Osteocyte (in vitro differentiated cells): ENCODE measurements around the gene GAL3ST1. TPM values are rescaled to one million over a fixed set of nuclear protein-coding genes. Genes with fewer than 3 reads are reported as not detected.
"Not testable (repeated sequence)": the region's sequence is repeated elsewhere in the genome, so short reads cannot be mapped to it uniquely, and the experiment has no call there.

Source experiments
- DNase-seq: peaks from one replicate; pipeline ENCODE4 v3.0.0; 2021; ENCODE audit warnings: mixed read lengths; ENCODE audit not compliant: unreplicated experiment; ENCODE audit errors: extremely low spot score
- H3K27ac Mint-ChIP-seq: one replicate; pipeline ENCODE4 v1.8.0; 2021; ENCODE audit warnings: mild to moderate bottlenecking, mixed read lengths; ENCODE audit not compliant: unreplicated experiment
- H3K27me3 Mint-ChIP-seq: one replicate; pipeline ENCODE4 v1.8.0; 2021; ENCODE audit warnings: mixed read lengths; ENCODE audit not compliant: unreplicated experiment
- H3K36me3 Mint-ChIP-seq: one replicate; pipeline ENCODE4 v1.8.0; 2021; ENCODE audit warnings: mixed read lengths; ENCODE audit not compliant: unreplicated experiment
- H3K4me1 Mint-ChIP-seq: one replicate; pipeline ENCODE4 v1.8.0; 2021; ENCODE audit warnings: mixed read lengths; ENCODE audit not compliant: unreplicated experiment
- H3K4me3 Mint-ChIP-seq: one replicate; pipeline ENCODE4 v1.8.0; 2021; ENCODE audit warnings: mild to moderate bottlenecking, moderate library complexity, mixed read lengths; ENCODE audit not compliant: unreplicated experiment
- H3K9me3 Mint-ChIP-seq: one replicate; pipeline ENCODE4 v1.8.0; 2021; ENCODE audit warnings: mixed read lengths; ENCODE audit not compliant: unreplicated experiment
- total RNA-seq: library from RNA; stranded (reverse); gene quantifications from 2 replicates; pipeline ENCODE4 v1.2.1, GENCODE V29; 2021
- TF ChIP-seq, protein P1 (sequence below): fragments of 200-600 bp; sonication (generic); IDR thresholded peaks from 2 replicates; pipeline ENCODE4 v1.5.0; 2021; ENCODE audit warnings: antibody characterized with exemption, mild to moderate bottlenecking, moderate library complexity

The GAL3ST1 gene
- total RNA-seq, 1 donor from 2014 or later, result 0.46 TPM

DNA sequence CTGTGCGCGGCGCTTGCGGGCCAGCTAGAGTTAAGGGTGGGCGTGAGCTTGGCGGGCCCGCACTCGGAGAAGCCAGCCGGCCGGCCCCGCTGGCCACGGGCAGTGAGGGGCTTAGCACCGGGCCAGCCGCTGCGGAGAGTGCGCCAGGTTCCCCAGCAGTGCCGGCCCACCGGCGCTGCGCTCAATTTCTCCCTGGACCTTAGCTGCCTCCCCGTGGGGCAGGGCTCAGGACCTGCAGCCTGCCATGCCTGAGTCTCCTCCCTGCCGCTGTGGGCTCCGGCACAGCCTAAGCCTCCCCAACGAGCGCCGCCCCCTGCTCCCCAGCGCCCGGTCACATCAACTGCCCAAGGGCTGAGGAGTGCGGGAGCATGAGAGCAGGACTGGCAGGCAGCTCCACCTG, 22.4 kb upstream of the GAL3ST1 start:
- no peak for DNase-seq
- no peaks in the 10 kb centered on the region for H3K4me1 Mint-ChIP-seq
- H3K9me3 Mint-ChIP-seq, result no peaks in the 10 kb centered on the region
- no peak overlapping the region for H3K4me3 Mint-ChIP-seq
- no peak overlapping the region for H3K27ac Mint-ChIP-seq
- no peaks in the 10 kb centered on the region for H3K36me3 Mint-ChIP-seq
- peaks cover 11% of the 10 kb centered on the region for H3K27me3 Mint-ChIP-seq
- TF ChIP-seq, protein P1, sequence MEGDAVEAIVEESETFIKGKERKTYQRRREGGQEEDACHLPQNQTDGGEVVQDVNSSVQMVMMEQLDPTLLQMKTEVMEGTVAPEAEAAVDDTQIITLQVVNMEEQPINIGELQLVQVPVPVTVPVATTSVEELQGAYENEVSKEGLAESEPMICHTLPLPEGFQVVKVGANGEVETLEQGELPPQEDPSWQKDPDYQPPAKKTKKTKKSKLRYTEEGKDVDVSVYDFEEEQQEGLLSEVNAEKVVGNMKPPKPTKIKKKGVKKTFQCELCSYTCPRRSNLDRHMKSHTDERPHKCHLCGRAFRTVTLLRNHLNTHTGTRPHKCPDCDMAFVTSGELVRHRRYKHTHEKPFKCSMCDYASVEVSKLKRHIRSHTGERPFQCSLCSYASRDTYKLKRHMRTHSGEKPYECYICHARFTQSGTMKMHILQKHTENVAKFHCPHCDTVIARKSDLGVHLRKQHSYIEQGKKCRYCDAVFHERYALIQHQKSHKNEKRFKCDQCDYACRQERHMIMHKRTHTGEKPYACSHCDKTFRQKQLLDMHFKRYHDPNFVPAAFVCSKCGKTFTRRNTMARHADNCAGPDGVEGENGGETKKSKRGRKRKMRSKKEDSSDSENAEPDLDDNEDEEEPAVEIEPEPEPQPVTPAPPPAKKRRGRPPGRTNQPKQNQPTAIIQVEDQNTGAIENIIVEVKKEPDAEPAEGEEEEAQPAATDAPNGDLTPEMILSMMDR, result no peak

DNA sequence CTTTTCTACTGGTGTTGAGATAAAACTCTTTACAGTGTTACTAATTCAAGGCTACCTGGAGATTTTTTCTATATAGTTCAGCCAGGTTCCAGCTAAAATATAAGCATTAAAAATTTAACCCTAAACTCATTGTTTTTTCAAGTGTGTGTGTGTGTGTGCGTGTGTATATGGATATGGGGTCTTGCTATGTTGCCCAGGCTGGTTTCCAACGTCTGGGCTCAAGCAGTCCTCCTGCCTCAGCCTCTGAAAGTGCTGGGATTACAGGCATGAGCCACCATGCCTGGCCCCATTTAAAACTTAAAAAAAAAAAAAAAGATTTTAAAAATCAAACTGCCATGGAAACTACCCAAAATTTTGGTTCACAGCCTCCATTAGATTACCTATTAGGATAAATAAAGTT, 21.7 kb upstream of the GAL3ST1 start:
- Mint-ChIP-seq H3K36me3 (no peaks in the 10 kb centered on the region), H3K9me3 (no peaks in the 10 kb centered on the region), H3K4me3 (no peak overlapping the region), H3K4me1 (no peaks in the 10 kb centered on the region), H3K27me3 (peaks cover 11% of the 10 kb centered on the region), H3K27ac (no peak overlapping the region)
- TF ChIP-seq, protein P1, result no peak
- DNase-seq, result no peak

DNA sequence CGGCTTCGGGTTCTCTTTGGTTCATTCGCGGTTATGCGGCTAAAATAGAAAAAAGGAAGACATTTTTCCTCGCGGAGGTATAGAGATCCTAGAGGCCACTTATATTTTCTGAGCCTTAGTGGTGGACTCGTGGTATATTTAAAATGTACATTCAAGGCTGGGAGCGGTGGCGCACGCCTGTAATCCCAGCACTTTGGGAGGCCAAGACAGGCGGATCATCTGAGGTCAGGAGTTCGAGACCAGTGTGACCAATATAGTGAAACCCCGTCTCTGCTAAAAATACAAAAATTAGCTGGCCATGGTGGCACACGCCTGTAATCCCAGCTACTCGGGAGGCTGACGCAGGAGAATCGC, 17.9 kb upstream of the GAL3ST1 start:
- not testable (repeated sequence) for H3K9me3 Mint-ChIP-seq, H3K4me1 Mint-ChIP-seq, H3K27ac Mint-ChIP-seq, H3K4me3 Mint-ChIP-seq, H3K36me3 Mint-ChIP-seq, DNase-seq
- peaks cover 11% of the 10 kb centered on the region for H3K27me3 Mint-ChIP-seq

DNA sequence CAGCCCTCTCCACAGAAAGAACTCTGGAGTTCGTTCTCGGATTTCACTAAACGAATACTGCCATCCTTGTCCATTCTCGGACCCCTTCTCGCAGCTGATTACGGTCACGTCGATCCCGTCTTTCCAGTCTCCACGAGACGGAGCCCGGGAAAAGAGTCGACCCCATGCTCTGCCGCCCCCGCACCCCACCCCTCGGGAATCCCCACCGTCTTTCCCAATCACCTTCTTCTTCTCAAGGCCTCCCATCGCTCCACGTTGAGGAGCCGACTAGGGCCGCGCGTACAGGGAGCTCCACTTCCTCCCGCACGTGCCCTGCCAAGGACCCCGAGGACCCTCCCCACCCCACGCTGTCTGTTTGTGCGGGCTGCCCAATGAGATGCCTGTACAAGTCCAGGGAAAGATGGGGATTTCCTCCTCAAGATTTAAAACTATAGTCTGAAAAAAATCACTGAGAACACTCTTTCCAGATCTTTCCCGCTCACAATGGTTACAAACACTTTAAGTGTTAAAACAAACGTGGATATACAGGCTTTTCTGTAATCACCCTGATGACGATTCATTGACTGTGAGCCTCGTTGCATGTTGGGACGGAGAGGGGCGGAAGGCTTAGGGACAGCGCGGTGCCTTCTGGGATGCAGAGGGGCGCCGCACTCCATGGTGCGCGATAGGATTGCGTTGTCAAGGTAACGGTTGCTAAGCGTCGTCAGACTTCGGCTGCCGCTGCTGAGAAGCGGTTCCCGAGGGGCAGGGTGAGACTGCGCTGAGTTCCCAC, 17.3 kb upstream of the GAL3ST1 start, which contains the start of gene PES1:
PES1 (minus strand) TSS at position 323 of the 772 bp plus-strand sequence; CDS start at position 246, 77 bp downstream.
- Mint-ChIP-seq H3K36me3 (peaks cover 11% of the 10 kb centered on the region), H3K9me3 (no peaks in the 10 kb centered on the region), H3K4me3 (no peak within 1 kb of the TSS), H3K27me3 (peaks cover 11% of the 10 kb centered on the region), H3K4me1 (no peaks in the 10 kb centered on the region), H3K27ac (no peak within 1 kb of the TSS)
- TF ChIP-seq, protein P1, result no peak
- peak; percentile 98 for DNase-seq

DNA sequence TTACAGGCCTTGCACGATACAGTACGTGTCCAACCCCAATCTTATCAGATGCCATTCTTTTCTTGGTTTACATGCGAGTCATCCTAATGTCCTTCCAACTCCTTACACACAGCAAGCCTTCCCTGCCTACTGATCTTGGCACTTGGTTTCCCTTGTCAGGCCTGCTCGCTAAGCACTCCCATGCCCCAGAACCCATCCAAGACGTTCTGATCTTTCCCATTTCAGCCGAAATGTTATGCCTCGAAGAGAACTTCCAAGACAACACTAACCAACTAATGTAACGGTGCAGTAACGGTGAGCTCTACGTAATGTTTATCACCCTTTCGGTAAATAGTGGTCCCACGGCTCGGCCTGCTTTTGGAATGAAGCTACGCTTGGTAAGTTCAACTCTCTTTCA, 16.7 kb upstream of the GAL3ST1 start:
- no peaks in the 10 kb centered on the region for H3K9me3 Mint-ChIP-seq
- H3K36me3 Mint-ChIP-seq, result peaks cover 15% of the 10 kb centered on the region
- H3K27ac Mint-ChIP-seq, result no peak overlapping the region
- no peak for DNase-seq
- H3K4me1 Mint-ChIP-seq, result no peaks in the 10 kb centered on the region
- H3K4me3 Mint-ChIP-seq, result no peak overlapping the region
- H3K27me3 Mint-ChIP-seq, result peaks cover 11% of the 10 kb centered on the region
- TF ChIP-seq, protein P1, result no peak
